ENCODE results near the gene PMM2. TPM values are rescaled to one million over a fixed set of nuclear protein-coding genes. Genes with fewer than 3 reads are reported as not detected.

Gene PMM2
- total and polyA plus RNA-seq, 12 donors, result 7.4 to 81.1 (median 26.3) TPM

GRCh38 chr16:8880839-8881510 lies 83.3 kb downstream of the PMM2 start:
- H3K27ac ChIP-seq, result no peak overlapping the region
- H3K4me3 ChIP-seq, result no peak overlapping the region
- H3K4me1 ChIP-seq (replicated peaks in 1 of 2), result peaks cover 3 to 6% of the 10 kb centered on the region in 2 donors
- H3K9me3 ChIP-seq (replicated peaks in 1 of 3), result no peaks in the 10 kb centered on the region
- intact Hi-C loops (cut with DNase I), result loop anchor here (5.0 to 10.0 kb wide), 4 partner anchors 89 to 314 kb away; no protein-coding TSS in a partner anchor
- DNase-seq, result no peak
- H3K36me3 ChIP-seq (replicated peaks in 1 of 2), result no peaks in the 10 kb centered on the region
- 78 to 86% (median 80%) methylated on average over 6 to 8 of the region's 8 CpGs for WGBS, 4 donors
- TF ChIP-seq POLR2A (IDR thresholded peaks at IDR 0.05) (no peak), CTCF (IDR thresholded peaks at IDR 0.05) (no peak)
- no peaks in the 10 kb centered on the region for H3K27me3 ChIP-seq

GRCh38 chr16:8882041-8882617 lies 84.5 kb downstream of the PMM2 start, which contains the start of gene LITAFD:
Gene LITAFD, plus strand, starts transcription at chr16:8882351. Its CDS starts 2,005 bp downstream, at chr16:8884356.
- 71 to 100% (median 75%) methylated on average over 5 to 10 of the region's 10 CpGs for WGBS, 4 donors
- TF ChIP-seq POLR2A (IDR thresholded peaks at IDR 0.05), result no peak
- no peak for TF ChIP-seq CTCF (IDR thresholded peaks at IDR 0.05)
- H3K36me3 ChIP-seq (replicated peaks in 1 of 2), result no peaks in the 10 kb centered on the region
- H3K4me1 ChIP-seq (replicated peaks in 1 of 2), result peaks cover 7 to 12% of the 10 kb centered on the region in 2 donors
- H3K4me3 ChIP-seq, result no peak within 1 kb of the TSS
- no peaks in the 10 kb centered on the region for H3K27me3 ChIP-seq
- no peak for DNase-seq
- intact Hi-C loops (cut with DNase I), result loop anchor here (5.0 to 10.0 kb wide), 4 partner anchors 90 to 315 kb away; no protein-coding TSS in a partner anchor
- no peak within 1 kb of the TSS for H3K27ac ChIP-seq
- no peaks in the 10 kb centered on the region for H3K9me3 ChIP-seq (replicated peaks in 1 of 3)

- H3K4me1 ChIP-seq (replicated peaks in 1 of 2), result peaks cover 7 to 13% of the 10 kb centered on the region in 2 donors
- H3K36me3 ChIP-seq (replicated peaks in 1 of 2), result no peaks in the 10 kb centered on the region
- H3K4me3 ChIP-seq, result no peak overlapping the region
- H3K27ac ChIP-seq, result no peak overlapping the region
- H3K9me3 ChIP-seq (replicated peaks in 1 of 3), result no peaks in the 10 kb centered on the region
- TF ChIP-seq CTCF (IDR thresholded peaks at IDR 0.05) (no peak), POLR2A (IDR thresholded peaks at IDR 0.05) (no peak)
- 79 to 92% (median 87%) methylated on average over 15 to 17 of the region's 17 CpGs for WGBS, 4 donors
- no peak for DNase-seq
- intact Hi-C loops (cut with DNase I), result loop anchor here (5.0 to 10.0 kb wide), 4 partner anchors 91 to 316 kb away; no protein-coding TSS in a partner anchor
- no peaks in the 10 kb centered on the region for H3K27me3 ChIP-seq
Measured at GRCh38 chr16:8882725-8883377, 85.2 kb downstream of the PMM2 start.

Data from adrenal gland (tissue), 12 donors.